ENCODE data around the gene CFAP61. TPM values are rescaled to one million over a fixed set of nuclear protein-coding genes. Genes with fewer than 3 reads are reported as not detected.

Gene CFAP61
- total RNA-seq, 4 donors from 2014 or later = 0.34 to 1.6 (median 1.1) TPM

- no peaks in the 10 kb centered on the region for H3K27me3 ChIP-seq
- TF ChIP-seq POLR2A (IDR thresholded peaks at IDR 0.05) = no peak
- TF ChIP-seq, protein P1, sequence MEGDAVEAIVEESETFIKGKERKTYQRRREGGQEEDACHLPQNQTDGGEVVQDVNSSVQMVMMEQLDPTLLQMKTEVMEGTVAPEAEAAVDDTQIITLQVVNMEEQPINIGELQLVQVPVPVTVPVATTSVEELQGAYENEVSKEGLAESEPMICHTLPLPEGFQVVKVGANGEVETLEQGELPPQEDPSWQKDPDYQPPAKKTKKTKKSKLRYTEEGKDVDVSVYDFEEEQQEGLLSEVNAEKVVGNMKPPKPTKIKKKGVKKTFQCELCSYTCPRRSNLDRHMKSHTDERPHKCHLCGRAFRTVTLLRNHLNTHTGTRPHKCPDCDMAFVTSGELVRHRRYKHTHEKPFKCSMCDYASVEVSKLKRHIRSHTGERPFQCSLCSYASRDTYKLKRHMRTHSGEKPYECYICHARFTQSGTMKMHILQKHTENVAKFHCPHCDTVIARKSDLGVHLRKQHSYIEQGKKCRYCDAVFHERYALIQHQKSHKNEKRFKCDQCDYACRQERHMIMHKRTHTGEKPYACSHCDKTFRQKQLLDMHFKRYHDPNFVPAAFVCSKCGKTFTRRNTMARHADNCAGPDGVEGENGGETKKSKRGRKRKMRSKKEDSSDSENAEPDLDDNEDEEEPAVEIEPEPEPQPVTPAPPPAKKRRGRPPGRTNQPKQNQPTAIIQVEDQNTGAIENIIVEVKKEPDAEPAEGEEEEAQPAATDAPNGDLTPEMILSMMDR (IDR thresholded peaks at IDR 0.05) = no peak
- intact Hi-C loops (cut with DNase I) = no loop called here
- DNase-seq = no peak
- no peaks in the 10 kb centered on the region for H3K9me3 ChIP-seq
- peaks cover 0 to 15% of the 10 kb centered on the region in 2 donors for H3K4me1 ChIP-seq
- WGBS, 2 donors = 57 to 61% methylated on average over 4 of the region's 4 CpGs
- H3K27ac ChIP-seq = peak overlapping the region; percentile 18 to 54 (median 46)
- H3K36me3 ChIP-seq = no peaks in the 10 kb centered on the region
- no peak overlapping the region for H3K4me3 ChIP-seq (replicated peaks in 1 of 3)
Observed at GRCh38 chr20:20010639-20011500, 41.5 kb upstream of the CFAP61 start.

GRCh38 chr20:20012541-20012940 lies 39.8 kb upstream of the CFAP61 start:
- Histone ChIP-seq H3K9me3 (no peaks in the 10 kb centered on the region), H3K36me3 (no peaks in the 10 kb centered on the region), H3K27ac (no peak overlapping the region), H3K4me3 (replicated peaks in 1 of 3) (no peak overlapping the region), H3K4me1 (peaks cover 5 to 20% of the 10 kb centered on the region in 2 donors), H3K27me3 (no peaks in the 10 kb centered on the region)
- TF ChIP-seq POLR2A (IDR thresholded peaks at IDR 0.05) = no peak
- TF ChIP-seq, protein P1 (IDR thresholded peaks at IDR 0.05) = no peak
- no peak for DNase-seq
- intact Hi-C loops (cut with DNase I) = no loop called here
- WGBS, 2 donors = 57% methylated on average over 2 of the region's 2 CpGs

DNA sequence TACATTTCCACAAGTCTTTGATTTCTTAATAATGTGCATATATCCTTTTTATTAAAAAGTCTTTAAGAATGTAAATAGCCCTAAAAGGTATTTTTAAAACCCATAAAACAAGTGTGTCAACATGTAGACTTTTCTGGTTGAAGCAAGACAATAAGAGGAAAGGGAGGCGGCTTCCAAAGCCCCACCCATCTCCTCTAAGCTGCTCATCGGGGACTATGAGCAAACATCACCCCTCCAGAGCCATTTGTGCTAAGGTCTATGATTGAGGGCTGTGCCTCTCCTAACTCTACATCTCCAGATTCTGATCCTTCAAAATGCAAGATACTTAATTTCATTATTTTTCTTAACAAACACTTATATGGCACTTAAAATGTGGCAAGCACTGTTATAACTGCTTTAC lies 37.7 kb upstream of the CFAP61 start:
- TF ChIP-seq, protein P1 (IDR thresholded peaks at IDR 0.05) = no peak
- no peak for TF ChIP-seq POLR2A (IDR thresholded peaks at IDR 0.05)
- intact Hi-C loops (cut with DNase I) = no loop called here
- 44 to 60% methylated on average over 2 of the region's 2 CpGs for WGBS, 2 donors
- Histone ChIP-seq H3K27ac (no peak overlapping the region), H3K36me3 (no peaks in the 10 kb centered on the region), H3K27me3 (no peaks in the 10 kb centered on the region), H3K4me3 (replicated peaks in 1 of 3) (no peak overlapping the region), H3K9me3 (no peaks in the 10 kb centered on the region), H3K4me1 (peaks cover 25 to 38% of the 10 kb centered on the region in 2 donors)
- DNase-seq = no peak

GRCh38 chr20:20017001-20017843 lies 35.1 kb upstream of the CFAP61 start, which contains the start of gene NAA20:
TSS of gene NAA20 (plus strand) at chr20:20017362. CDS start at chr20:20017397, 35 bp downstream.
- WGBS, 2 donors = 0 to 1% methylated on average over 14 to 23 of the region's 81 CpGs
- TF ChIP-seq POLR2A (IDR thresholded peaks at IDR 0.05) = peak in 1 of 2 donors; percentile 70
- TF ChIP-seq, protein P1 (IDR thresholded peaks at IDR 0.05) = peak; percentile 63 to 96 (median 81)

More at GRCh38 chr20:20017001-20017843, 35.1 kb upstream of the CFAP61 start, which contains the start of gene NAA20:
- Histone ChIP-seq H3K4me1 (peaks cover 26 to 43% of the 10 kb centered on the region in 2 donors), H3K9me3 (no peaks in the 10 kb centered on the region), H3K27me3 (no peaks in the 10 kb centered on the region), H3K36me3 (no peaks in the 10 kb centered on the region), H3K27ac (peak within 1 kb of the TSS; percentile 68 to 85 (median 83)), H3K4me3 (replicated peaks in 1 of 3) (peak within 1 kb of the TSS; percentile 75 to 89 (median 89))
- DNase-seq = peak; percentile 95 to 96
- intact Hi-C loops (cut with DNase I) = no loop called here

Measured in thyroid gland (tissue), 4 donors.